ENCODE results near the gene QPCTL.
"Not testable (repeated sequence)": the region's sequence is repeated elsewhere in the genome, so short reads cannot be mapped to it uniquely, and the experiment has no call there.

The QPCTL gene

DNA sequence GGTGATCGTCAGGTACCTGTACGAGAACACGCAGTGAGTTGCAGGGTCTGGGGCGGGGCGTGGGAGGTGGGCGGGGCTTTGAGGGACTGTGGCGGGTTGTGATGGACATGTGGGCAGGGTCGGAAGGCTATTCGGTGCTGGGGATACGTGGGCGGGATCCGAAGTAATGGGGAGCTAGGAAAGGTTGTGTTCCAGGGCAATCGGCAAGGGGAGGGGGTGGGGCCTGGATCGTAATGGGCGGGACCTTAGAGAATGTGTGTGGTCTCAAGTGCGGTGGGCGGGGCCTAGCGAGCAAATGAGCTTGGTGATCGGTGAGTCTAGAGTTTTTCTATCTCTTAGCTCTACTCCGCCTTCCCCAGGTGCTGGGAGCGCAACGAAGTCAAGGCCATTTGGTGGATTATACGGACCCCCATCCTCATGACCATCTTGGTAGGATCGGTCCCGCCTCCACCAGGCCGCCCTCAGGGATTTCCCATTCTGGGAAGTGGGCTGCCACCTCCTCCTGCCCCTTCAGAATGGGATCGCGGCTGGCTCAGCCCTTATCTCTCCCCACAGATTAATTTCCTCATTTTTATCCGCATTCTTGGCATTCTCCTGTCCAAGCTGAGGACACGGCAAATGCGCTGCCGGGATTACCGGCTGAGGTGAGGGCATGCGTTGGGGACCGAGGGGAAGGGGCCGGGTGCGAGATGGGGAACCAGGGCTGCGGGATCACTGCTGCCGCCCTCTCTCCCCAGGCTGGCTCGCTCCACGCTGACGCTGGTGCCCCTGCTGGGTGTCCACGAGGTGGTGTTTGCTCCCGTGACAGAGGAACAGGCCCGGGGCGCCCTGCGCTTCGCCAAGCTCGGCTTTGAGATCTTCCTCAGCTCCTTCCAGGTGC, 14.9 kb upstream of the QPCTL start:
- no peak for DNase-seq

DNA sequence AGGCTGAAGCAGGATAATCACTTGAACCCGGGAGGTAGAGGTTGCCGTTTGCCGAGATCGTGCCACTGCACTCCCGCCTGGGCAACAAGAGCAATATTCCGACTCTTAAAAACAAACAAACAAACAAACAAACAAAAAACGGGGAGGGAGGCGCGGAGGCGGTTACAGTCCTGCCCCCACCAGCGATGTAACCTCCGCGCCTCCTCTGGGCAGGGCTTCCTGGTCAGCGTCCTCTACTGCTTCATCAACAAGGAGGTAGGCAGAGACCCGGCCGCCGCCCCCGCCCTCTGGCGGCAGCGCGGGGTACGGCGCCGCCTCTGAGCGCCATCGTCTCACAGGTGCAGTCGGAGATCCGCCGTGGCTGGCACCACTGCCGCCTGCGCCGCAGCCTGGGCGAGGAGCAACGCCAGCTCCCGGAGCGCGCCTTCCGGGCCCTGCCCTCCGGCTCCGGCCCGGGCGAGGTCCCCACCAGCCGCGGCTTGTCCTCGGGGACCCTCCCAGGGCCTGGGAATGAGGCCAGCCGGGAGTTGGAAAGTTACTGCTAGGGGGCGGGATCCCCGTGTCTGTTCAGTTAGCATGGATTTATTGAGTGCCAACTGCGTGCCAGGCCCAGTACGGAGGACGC, 11.0 kb upstream of the QPCTL start:
- DNase-seq = peak in 1 of 2 experiments; percentile 55

DNA sequence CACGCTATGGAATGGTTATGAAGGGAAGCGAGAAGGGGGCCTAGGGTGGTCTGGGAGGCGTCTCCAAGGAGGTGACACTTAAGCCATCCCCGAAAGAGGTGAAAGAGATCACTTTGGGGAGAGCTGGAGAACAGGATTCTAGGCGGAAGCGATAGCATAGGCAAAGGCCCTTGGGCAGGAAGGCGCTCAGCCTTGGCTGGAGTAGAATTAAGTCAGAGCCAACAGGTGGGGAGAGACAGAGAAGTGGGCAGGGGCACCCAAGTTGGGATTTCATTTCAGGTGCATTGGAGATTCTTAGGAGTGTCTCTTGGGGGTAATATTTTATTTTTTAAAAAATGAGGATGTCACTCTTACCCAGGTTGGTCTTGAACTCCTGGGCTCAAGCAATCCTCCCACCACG, 10.3 kb upstream of the QPCTL start:
- no peak for DNase-seq

DNA sequence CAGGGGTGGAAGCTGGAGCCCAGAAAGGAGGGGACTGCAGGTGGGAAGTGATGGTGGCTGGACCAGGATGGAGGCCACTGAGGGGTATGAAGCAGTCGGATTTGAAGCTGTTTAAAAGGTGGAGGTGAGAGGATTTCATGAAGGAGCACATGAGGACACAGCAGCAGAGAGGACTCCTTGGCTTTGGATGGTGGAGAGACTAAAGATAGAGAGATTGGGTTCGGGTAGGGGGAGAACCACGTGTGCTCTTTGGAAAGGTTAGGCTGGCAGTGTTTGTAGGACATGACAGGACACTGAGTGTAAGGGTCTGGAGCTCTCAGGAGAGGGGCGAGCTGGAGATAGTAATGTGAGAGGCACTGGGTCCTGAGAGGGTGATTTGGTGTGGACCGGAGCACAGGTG, 9.6 kb upstream of the QPCTL start:
- DNase-seq = no peak

DNA sequence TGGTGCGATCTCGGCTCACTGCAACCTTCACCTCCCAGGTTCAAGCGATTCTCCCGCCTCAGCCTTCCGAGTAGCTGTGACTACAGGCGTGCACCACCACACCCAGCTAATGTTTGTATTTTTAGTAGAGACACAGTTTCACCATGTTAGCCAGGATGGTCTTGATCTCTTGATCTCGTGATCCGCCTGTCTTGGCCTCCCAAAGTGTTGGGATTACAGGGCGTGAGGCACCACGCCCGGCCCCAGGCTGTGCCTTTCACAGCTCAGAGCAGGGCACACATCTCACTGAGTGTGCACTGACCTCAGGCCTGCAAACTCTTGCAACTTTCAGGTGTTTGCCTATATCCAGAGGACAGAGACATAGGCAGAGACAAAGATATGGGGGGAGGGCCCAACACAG, 7.4 kb upstream of the QPCTL start:
- not testable (repeated sequence) for DNase-seq

DNA sequence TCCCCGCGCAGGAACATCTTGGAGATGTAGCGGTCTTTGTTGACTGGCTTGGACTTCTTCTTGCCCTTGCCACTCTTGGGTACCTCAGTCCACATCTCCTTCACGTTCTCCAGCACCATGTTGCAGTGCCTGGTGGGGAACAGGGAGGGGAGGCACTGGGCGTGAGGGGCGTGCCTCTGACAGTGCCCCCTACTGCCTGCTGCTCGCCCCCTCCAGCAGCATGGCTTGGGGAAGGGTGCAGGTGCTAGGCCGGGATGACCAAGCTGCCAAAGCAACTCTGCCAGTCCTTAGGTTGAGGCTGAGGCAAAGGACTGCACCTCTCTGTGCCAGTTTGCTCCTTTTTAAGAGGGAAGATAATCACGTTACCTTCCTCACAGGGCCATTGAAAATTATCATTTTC, 4.9 kb upstream of the QPCTL start:
- no peak for DNase-seq

DNA sequence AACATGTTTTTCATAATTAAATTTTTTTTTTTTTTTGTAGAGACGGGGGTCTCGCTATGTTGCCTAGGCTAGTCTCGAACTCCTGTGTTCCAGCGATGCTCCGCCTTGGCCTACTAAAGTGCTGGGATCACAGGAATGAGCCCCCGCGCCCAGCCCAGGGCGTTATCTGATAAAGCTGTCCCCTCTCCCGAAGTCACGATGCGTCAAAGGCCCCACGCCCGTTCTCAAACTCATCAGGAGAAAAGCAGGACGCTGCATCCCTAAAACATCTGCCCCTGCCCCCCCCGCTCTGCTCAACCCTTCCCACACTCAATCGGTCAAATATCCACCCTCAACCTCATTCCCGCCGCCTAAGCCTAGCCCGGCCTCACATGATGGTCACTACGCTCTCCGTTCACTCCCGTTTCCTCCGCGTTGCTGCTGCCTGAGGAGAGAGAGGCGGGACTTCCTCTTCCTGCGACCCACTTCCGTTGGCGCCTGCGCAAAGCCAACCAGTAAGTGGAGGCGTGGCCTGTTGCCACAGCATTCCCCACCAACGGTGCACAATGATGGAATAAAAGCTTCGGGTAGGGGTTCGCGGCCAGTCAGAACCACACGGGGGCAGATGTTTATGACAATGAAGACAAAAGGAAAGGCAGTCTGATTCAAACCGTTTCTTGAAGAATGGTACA, 815 bp upstream of the QPCTL start, which contains the start of gene SNRPD2:
TSS of gene SNRPD2 (minus strand) at position 438 of the 671 bp plus-strand sequence. CDS start at position 373, 65 bp downstream.
- peak; percentile 67 to 96 for DNase-seq

DNA sequence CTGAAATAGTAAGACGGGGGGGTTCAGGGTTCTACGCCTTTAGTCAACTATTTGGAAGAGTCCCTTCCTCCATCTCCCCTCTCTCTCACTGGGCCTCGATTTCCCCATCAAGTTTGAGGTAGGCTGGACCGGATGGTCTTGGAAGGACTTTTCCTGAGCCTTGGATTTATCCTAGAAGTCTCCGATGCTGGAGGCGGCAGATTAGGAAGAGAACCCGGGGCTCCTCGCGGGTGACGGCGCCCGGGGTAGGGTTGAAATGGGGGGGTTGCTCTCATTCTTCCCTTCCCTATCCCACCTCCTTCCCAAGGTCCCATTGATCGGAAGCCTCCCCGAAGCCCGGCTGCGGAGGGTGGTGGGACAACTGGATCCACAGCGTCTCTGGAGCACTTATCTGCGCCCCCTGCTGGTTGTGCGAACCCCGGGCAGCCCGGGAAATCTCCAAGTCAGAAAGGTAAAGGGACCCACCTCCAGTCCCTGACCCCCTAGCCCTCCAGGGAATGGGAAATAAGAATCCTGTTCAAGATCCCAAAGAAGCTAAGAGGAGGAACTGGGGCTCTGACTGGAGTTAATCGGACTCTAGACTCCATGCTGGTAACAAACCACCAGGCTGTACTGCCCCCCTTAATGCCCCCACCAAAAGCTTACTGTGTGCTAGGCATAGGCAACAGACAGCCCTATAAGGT, 781 bp downstream of the QPCTL start:
- DNase-seq = no peak

DNA sequence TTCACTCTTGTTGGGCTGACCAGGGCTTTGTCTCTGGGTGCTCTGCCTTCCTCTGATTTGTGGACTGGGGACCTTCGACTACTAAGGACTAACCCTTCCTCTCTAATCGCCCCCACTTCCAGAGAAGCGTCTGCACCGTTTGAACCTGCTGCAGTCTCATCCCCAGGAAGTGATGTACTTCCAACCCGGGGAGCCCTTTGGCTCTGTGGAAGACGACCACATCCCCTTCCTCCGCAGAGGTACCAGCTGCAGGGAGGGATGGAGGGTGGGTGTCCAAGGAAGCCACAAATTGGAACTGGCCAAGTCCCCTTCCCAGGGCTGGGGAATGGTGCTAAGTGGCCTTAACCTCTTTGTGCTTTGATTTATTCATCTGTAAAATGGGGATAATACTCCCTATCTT, 9.2 kb downstream of the QPCTL start:
- DNase-seq = no peak

DNA sequence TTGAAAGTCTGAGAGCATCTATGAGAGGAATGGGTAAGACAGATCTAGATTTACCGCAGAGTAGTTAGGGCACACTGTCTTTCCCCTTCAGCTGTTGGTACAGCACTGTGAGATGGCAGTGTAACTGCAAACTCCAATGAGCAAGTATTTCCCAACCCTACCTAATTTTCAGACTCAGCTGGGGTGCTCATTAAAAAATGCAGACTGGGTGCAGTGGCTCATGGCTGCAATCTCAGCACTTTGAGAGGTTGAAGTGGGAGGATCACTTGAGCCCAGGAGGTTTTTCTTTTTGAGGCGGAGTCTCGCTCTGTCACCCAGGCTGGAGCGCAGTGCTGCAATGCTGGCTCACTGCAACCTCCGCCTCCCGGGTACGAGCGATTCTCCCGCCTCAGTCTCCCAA, 12.6 kb downstream of the QPCTL start:
- no peak for DNase-seq

DNA sequence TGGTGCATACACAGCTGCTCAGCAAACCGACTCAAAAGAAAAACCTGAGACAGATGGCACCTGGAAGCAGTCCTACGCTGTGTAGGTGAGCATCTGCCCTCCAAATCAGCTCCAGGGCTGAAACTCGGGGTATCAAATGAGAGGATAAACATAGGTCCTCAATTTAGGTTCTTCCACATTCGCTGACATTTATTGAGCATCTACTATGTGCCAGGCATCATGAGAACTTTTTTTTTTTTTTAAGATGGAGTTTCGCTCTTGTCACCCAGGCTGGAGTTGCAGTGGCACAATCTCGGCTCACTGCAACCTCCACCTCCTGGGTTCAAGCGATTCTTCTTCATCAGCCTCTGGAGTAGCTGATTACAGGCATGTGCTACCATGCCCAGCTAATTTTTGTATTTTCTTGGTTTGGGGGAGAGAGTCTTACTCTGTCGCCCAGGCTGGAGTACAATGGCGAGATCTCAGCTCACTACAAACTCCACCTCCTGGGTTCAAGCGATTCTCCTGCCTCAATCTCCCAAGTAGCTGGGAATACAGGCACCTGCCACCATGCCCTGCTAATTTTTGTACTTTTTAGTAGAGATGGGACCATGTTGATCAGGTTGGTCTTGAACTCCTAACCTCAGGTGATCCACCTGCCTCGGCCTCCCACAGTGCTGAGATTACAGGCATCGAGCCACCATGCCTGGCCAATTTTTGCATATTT, 13.4 kb downstream of the QPCTL start:
- DNase-seq = no peak

DNA sequence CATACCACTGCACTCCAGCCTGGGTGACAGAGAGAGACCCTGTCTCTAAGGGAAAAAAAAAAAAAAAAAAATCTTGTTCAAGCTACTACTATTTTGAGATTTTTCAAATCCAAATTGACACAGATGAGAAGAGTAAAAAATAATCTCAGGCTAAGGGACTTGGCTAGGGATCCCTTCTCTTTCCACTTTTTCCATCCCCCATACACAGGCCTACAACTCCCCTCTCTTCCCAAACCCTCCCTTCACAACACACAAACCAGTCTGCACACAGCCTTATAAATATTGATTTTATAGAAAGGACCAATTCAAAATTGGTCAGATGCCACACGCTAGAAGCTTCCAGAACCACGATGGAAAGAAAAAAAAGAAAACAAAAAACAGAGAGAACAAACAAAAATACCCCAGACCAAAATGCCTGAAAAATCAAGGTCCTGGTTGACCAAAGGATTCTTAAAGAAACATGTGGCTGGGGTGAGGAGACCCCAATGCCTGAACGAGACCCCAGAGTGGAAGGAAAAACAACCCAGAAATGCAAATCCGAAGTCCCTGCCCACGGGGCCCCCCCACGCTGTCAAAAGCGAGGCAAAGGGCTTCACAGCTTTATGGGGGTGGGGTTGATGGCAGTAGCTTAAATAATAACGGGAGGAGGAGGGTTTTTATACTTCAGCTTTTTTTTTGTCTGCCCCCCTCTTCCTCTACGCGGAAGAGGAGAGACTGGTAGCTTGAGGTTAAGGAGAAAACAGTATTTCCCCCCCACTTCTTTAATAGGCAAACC, 18.1 kb downstream of the QPCTL start:
- no peak for DNase-seq

DNA sequence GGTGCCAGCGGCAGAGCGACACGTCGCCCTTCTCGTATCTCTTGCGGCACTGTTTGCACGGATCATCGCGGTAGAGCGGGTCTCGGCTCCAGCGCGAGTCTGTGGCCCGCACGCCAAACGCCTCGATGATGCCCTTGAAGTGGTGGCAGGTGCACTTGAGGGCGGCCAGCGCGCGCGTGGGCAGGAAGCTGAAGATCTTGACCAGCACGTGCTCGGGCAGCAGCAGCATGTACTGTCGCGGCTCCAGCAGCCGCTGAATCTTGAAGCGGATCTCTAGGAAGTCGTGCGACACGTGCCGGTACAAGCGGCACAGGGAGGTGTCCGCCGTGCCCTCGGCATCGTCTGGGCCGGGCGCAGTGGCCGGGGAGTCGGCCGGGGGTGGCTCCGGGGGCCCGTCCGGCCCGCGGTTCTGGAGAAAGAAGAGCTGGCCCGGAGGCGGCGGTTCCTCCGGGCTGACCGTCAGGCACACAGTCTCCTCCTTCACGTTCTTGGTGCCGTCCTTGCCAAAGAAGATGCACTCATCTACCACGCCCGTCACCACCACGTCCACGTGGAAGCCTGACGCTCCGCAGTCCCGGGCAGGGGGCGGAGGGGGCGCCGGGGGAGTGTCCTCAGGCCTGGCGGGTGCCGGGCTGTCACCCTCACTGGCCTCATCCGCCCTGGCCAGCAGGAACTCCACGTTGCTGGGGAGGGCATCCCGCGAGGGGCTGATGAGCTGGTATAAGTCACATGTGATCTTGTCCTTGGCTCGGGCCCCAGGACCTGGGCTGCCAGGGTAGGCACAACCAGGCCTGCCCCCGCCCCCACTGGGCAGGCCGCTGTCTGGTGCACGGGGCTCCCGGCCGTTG, 19.6 kb downstream of the QPCTL start:
- DNase-seq = no peak

DNA sequence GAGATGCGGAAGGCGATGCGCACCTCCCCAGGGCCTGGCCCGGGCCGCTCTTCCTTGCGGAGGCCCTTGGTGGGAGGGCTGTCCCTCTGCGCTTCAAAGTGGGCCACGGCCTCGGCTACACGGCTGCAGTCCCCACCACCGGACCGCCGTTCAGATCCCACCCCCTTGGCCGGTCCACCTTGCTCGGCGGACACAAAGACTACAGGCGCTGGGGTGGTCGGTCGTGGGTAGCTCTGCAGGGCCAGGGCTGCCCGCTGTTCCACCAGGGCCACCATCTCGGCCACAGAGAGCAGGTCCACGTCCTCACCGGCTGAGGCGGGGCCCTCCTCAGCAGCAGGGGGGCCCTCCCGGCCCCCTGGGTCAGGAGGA, 20.2 kb downstream of the QPCTL start:
- no peak for DNase-seq

DNA sequence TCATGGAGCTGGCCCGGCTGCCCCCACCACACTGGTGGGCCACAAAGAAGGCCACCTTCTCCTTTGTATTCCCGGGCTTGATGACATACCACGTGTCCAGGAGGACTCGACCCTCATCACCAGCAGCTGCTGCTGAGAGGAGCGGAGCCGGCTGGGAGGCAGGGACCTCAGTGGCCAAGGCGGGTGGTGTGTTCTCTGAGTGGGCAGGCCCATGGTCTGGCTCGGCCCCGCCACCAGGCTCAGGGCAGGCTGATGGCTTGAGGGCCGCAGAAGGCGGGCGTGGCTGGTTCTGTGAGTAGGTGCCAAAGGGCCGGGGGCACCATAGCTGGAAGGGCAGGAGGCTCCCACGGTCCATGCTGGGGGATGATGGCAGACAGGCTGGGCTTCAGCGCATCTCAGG, 20.7 kb downstream of the QPCTL start:
- no peak for DNase-seq

DNA sequence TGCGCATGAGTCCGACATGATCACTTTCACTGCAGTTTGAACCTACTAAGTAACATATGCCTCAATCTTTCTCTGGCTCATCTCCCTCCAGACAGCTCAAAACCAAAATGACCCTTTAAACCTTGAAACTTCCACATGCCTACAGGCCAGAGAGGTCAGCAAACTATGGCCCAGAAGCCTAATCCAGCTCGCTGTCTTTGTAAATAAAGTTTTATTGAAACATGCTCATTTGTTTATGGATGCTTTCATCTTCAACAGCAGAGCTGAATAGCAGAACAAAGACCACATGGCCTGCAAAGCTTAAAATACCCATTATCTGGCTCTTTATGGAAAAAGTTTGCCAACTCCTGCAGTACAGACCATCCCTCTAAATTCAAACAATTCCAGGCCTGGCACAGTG, 22.7 kb downstream of the QPCTL start:
- no peak for DNase-seq

DNA sequence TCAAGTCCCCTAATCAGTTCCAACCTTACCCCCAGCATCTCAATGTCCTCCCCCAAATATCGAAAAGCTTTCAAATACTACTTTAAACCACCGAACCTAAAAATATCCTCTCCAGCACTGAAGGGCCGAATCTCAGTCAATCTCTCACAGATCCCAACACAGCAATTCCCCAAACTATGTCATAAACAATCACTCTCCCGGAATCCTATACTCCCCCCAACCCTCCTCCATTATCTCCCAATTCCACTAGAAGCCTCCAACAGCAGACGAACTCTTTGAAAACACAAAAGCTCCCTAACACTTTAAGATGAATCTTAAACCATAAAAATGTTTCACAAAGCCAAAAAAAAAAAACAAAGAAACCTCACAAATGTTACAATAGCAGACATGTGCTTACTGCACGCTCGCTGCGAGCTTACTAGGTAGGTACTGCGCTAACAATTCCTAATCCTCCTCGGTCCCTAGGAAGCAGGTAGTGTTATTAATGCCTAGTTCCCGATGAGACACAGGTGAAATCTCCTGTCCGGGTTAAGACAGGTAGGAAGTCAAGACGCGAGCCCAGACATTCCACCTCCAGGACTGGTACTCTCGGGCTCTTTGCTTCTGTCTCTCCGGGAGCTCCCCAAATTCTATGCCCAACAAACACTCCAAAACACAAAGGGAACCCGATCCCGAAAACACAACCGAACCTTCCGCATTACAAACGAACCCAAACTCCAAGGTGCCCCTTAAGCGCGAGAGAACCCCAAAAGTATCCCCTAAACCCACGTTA, 24.1 kb downstream of the QPCTL start:
- DNase-seq = no peak

DNA sequence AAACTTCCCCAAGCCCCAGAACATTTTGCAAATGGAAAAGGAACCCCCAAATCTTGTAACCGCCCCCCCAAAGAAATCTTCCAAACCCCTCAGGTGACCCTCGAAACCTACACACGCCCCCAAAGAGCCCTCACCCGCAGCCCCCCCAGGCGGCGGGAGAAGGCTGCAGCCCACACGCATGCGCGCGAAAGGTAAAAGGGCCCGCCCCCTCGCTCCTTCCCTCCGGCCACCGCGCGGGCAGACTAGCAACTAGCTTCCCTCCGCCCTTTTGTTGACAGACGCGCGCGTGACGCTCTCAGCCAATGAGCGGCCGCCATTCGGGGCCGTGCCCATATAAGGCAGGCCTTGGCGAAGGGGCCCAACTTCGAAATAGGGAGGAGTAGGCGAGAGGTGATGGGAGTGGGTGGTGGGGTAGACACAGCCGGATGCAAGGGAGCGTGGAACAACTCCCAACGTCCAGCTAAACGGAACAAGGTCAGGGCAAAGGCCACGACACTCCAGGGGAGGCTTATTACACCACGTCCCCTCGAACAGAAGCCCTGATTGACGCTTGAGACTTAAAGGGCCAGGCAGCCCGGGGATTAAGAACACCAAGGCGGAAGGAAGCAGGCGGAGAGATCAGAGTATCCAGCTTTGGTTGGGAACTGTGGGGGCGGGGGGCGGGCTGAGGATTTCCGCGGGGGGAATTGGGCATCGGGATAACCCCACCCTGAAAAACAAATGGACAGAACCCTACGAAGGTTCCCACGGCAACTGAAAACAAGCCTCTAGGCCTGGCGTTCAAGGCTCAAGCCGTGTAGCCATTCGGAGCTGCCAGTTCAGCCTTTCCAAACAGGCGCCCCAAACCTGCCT, 24.9 kb downstream of the QPCTL start:
- peak; percentile 93 to 98 for DNase-seq

Measured in cerebellar nuclear complex (tissue), 1 donor.